H7 (cell line): ENCODE data around the gene GDNF. TPM values are rescaled to one million over a fixed set of nuclear protein-coding genes. Genes with fewer than 3 reads are reported as not detected.
"Not testable (repeated sequence)": the region's sequence is repeated elsewhere in the genome, so short reads cannot be mapped to it uniquely, and the experiment has no call there.

Experiments
- DNase-seq: peaks from one replicate; pipeline ENCODE4 v3.0.0; 2012
- H3K27me3 ChIP-seq: 2 replicates; pipeline ENCODE4 v1.6.0; 2011; ENCODE audit warnings: mild to moderate bottlenecking, low read length; ENCODE audit not compliant: control insufficient read depth, insufficient read depth
- H3K36me3 ChIP-seq: replicated peaks from 2 replicates; pipeline ENCODE4 v1.5.1; 2011; ENCODE audit warnings: low read length; ENCODE audit not compliant: control insufficient read depth, insufficient read depth
- H3K4me3 ChIP-seq: 2 replicates; pipeline ENCODE4 v1.5.1; 2011; ENCODE audit warnings: low read depth, mild to moderate bottlenecking, control low read depth, low read length, moderate library complexity; ENCODE audit not compliant: insufficient read depth
- total RNA-seq: library from RNA; depleted of rRNA; stranded (reverse); fragments of >200 nt; shearing (Covaris generic); gene quantifications from 2 replicates; pipeline ENCODE4 v1.2.3, GENCODE V29; 2014

Gene GDNF
- total RNA-seq, 1 experiment from 2014 or later: 1.6 TPM

GRCh38 chr5:37796435-37796834 lies 43.4 kb downstream of the GDNF start:
- not testable (repeated sequence) for H3K27me3 ChIP-seq, DNase-seq, H3K4me3 ChIP-seq, H3K36me3 ChIP-seq

GRCh38 chr5:37795292-37795691 lies 44.5 kb downstream of the GDNF start:
- DNase-seq, H3K4me3 ChIP-seq, H3K27me3 ChIP-seq, H3K36me3 ChIP-seq: not testable (repeated sequence)

- H3K36me3 ChIP-seq: no peaks in the 10 kb centered on the region
- DNase-seq: no peak
- H3K4me3 ChIP-seq: no peak overlapping the region
Measured at GRCh38 chr5:37792975-37793631, 46.7 kb downstream of the GDNF start.

GRCh38 chr5:37791321-37791720 lies 48.5 kb downstream of the GDNF start:
- Histone ChIP-seq H3K27me3 (no peaks in the 10 kb centered on the region), H3K36me3 (no peaks in the 10 kb centered on the region), H3K4me3 (no peak overlapping the region)
- DNase-seq: no peak

More at GRCh38 chr5:37792975-37793631, 46.7 kb downstream of the GDNF start:
- no peaks in the 10 kb centered on the region for H3K27me3 ChIP-seq

GRCh38 chr5:37789991-37790390 lies 49.9 kb downstream of the GDNF start:
- DNase-seq: no peak
- Histone ChIP-seq H3K36me3 (no peaks in the 10 kb centered on the region), H3K27me3 (no peaks in the 10 kb centered on the region), H3K4me3 (no peak overlapping the region)

GRCh38 chr5:37787742-37788141 lies 52.1 kb downstream of the GDNF start:
- Histone ChIP-seq H3K36me3 (no peaks in the 10 kb centered on the region), H3K4me3 (no peak overlapping the region), H3K27me3 (no peaks in the 10 kb centered on the region)
- no peak for DNase-seq

GRCh38 chr5:37786862-37787519 lies 52.9 kb downstream of the GDNF start:
- Histone ChIP-seq H3K4me3 (no peak overlapping the region), H3K36me3 (no peaks in the 10 kb centered on the region), H3K27me3 (no peaks in the 10 kb centered on the region)
- DNase-seq: no peak

- no peaks in the 10 kb centered on the region for H3K27me3 ChIP-seq
- H3K36me3 ChIP-seq: no peaks in the 10 kb centered on the region
- H3K4me3 ChIP-seq: no peak overlapping the region
- no peak for DNase-seq
Measured at GRCh38 chr5:37786416-37786815, 53.4 kb downstream of the GDNF start.

GRCh38 chr5:37781409-37781808 lies 58.4 kb downstream of the GDNF start:
- not testable (repeated sequence) for DNase-seq, H3K36me3 ChIP-seq, H3K27me3 ChIP-seq, H3K4me3 ChIP-seq

GRCh38 chr5:37777432-37778130 lies 62.3 kb downstream of the GDNF start:
- Histone ChIP-seq H3K36me3 (no peaks in the 10 kb centered on the region), H3K27me3 (no peaks in the 10 kb centered on the region), H3K4me3 (no peak overlapping the region)
- no peak for DNase-seq

GRCh38 chr5:37776826-37777225 lies 63.0 kb downstream of the GDNF start:
- no peak for DNase-seq
- no peaks in the 10 kb centered on the region for H3K36me3 ChIP-seq
- H3K27me3 ChIP-seq: no peaks in the 10 kb centered on the region
- no peak overlapping the region for H3K4me3 ChIP-seq

GRCh38 chr5:37774912-37775483 lies 64.8 kb downstream of the GDNF start:
- peak; percentile 40 for DNase-seq
- Histone ChIP-seq H3K27me3 (no peaks in the 10 kb centered on the region), H3K36me3 (no peaks in the 10 kb centered on the region)

GRCh38 chr5:37773809-37774208 lies 66.0 kb downstream of the GDNF start:
- DNase-seq: no peak
- no peaks in the 10 kb centered on the region for H3K27me3 ChIP-seq
- no peak overlapping the region for H3K4me3 ChIP-seq
- H3K36me3 ChIP-seq: no peaks in the 10 kb centered on the region

More at GRCh38 chr5:37774912-37775483, 64.8 kb downstream of the GDNF start:
- no peak overlapping the region for H3K4me3 ChIP-seq

GRCh38 chr5:37772255-37772654 lies 67.6 kb downstream of the GDNF start:
- Histone ChIP-seq H3K4me3 (no peak overlapping the region), H3K27me3 (no peaks in the 10 kb centered on the region)

GRCh38 chr5:37771731-37772130 lies 68.1 kb downstream of the GDNF start:
- DNase-seq: no peak
- Histone ChIP-seq H3K36me3 (no peaks in the 10 kb centered on the region), H3K27me3 (no peaks in the 10 kb centered on the region), H3K4me3 (no peak overlapping the region)

More at GRCh38 chr5:37772255-37772654, 67.6 kb downstream of the GDNF start:
- DNase-seq: no peak
- H3K36me3 ChIP-seq: no peaks in the 10 kb centered on the region
